SIG-M5 (cell line): ENCODE measurements around the gene PSTPIP1.
A peak's percentile ranks its signal among the peaks of the same experiment; 100 is the strongest.

Experiments
- DNase-seq: peaks from one replicate; lab custom pipeline; 2025; lab: John Stamatoyannopoulos, UW

Gene PSTPIP1

DNA sequence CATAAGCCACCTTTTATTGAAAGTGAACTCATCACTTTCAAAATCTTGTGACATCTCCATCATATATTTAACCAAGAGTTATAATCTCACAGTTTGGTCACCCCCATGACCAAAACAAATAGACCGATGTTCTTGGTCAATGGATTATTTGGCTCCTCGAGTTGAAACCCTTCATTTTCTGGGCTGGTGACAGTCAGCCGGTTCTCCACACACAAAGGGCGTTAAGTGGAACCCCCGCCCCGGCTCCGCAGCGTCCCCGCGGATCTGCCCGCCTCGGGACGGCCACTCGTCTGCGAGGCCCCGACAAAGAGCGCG, 75.2 kb downstream of the PSTPIP1 start:
- DNase-seq, result no peak

DNA sequence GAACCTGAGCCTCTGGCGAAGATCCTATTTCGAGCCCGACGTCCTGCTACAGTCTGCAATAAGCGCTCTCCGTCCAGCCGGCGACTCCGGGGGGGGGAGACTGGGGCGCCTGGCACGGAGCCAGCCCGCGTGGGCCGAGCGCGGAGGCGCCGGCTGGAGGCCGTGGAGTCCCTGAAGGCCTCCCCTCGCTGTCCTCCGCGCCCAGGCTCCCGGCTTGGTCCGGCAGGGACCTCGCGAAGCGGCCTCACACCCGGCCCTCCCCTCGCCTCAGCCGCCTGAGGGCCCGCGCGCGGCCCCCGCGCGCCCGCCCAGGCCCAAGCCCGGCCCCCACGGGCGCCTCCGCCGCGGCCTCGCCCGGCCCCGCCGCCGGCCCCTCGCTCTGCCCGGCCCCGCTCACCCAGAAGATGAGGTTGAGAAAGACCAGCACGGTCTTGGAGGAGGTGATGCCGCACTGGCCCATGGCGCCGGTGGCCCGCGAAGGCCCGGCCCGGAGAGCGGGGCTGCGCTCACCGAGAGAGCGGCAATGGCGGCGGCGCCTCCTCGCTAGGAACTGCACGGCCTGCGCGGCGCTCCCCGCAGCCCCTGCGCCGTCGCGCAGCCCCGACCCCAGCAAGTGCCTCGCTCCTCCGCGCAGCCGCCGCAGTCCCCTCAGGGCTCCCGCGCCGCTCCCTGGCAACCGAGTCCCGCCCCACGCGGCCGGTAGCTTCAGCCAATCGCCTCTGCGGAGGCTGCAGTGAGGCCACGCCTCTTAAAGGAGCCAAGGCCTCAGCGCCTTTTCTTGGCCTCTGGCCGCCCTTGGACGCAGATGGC, 75.8 kb downstream of the PSTPIP1 start, which contains the start of gene TSPAN3:
Gene TSPAN3, minus strand, starts transcription at position 615 of the 810 bp plus-strand sequence. Its CDS starts 155 bp downstream, at position 460.
- peak; percentile 18 for DNase-seq

DNA sequence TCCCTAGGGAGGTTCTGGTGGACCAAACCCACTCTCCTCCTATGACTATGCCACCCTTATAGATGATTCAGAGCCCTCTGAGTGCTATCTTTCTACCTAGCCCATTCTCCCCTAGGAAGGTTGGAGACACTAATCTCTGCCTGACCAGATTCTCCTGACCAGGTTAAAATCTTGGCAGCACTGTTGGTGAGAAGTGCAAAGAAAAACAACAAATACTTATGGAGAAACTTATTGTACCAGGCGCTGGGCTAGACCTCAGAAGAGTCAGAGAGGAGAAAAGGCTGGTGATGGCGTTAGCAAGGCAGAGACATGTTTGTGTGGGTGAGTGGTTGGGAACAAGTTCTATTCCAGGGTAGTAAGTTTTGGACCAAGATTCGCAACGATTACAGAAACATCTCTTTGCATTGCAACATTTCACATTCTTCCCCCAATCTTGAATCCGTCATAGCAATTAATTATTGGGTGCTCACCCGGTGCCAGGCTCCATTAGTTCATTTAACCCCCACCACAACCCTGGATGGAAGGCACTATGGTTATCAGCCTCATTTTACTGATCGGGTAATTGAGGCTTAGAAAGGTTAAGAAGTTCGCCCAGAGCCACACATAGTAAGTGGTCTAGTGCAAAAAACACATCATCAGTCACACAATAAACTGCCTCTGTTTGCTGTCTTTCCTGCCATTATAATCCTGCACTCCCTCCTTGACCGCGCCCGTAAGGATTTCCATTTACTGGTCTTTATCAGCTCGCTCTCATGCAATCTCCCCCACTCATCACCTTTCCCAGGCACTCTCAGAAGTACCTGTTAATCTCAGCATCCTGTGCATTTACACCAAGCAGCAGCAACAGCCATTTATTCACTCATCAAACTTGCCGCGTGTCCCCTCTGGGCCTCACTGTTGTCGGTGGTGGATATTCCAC, 76.6 kb downstream of the PSTPIP1 start:
- no peak for DNase-seq

DNA sequence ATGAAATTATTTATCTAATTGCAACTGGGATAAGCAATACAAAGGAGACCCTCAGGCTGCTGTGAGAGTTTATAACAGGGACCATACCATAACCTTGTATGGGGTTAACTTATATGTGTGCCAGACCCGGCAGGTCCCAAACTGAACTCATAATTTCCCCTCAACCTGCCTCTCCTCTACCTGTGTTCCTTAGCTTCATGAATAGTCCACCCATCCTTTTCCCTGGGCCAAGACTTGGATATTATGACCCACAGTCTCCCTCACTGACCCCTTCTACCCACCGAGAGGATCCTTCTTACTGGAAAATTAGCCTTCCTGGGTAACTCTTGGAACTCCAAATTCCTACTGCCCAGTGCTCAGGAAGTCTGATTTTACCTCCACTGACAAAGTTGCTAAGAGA, 79.4 kb downstream of the PSTPIP1 start:
- no peak for DNase-seq

DNA sequence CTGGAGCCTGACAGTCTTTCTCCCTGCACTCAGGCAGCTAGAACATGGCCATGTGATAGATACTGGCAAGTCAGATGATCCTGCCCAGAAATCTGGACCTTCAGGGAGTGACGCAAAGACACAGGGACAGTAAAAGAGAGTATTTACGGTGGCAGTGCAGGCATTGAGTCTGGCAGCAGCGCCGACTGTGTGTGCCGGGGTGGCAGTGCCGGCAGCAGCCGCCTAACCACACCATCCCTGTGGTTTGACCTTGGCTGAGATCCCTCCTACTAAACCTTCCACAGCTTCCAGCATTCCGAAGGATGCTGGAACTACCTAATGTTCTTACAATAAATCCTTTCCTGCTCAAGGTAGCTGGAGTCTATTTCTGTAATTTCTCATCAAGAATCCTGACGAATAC, 80.6 kb downstream of the PSTPIP1 start:
- no peak for DNase-seq

DNA sequence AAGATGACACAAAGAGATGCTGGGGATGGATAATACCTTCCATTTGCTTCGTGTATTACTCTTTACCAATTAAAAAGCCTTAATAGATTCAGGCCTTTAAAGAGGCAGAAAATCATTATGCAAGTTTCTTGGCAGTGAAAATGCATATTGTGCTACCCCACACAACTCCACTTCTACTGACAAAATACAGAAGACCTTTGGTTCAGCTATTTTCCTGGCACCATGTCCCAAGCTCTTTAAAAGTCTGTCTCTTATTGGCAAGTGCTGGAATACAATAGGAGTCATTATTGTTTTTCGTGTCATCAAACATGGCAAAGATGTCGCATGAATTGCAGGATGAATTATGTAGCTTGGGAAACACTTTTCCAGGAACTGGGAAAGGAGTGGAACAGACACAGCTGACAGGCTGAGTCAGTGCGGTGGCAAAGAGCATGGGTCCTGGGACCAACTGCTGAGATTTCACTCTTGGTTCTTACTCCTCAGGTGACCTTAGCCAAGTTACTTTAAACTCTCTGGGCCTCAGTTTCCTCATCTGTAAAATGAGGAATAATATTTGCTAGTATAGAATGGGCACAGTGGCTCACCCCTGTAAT, 81.5 kb downstream of the PSTPIP1 start:
- DNase-seq, result no peak

DNA sequence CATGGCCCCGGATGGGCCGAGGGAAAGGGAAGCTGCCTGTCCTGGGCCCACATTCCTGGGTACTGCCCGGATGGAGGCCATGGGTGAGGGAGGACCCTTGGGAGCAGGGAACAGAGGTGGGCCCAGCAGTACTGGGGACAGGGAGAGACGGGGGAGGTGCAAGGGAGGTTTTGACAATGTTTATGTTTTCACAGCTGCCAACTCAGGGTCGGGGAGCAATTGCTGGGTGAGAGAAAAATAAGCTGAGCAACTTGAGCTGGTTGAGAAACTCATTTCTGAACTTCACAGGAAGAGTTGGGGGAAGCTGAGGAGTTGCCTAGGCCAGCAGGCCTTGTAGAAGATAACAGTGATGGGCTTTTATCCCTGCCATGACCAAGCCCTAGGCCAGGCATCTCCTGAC, 87.0 kb downstream of the PSTPIP1 start:
- no peak for DNase-seq

DNA sequence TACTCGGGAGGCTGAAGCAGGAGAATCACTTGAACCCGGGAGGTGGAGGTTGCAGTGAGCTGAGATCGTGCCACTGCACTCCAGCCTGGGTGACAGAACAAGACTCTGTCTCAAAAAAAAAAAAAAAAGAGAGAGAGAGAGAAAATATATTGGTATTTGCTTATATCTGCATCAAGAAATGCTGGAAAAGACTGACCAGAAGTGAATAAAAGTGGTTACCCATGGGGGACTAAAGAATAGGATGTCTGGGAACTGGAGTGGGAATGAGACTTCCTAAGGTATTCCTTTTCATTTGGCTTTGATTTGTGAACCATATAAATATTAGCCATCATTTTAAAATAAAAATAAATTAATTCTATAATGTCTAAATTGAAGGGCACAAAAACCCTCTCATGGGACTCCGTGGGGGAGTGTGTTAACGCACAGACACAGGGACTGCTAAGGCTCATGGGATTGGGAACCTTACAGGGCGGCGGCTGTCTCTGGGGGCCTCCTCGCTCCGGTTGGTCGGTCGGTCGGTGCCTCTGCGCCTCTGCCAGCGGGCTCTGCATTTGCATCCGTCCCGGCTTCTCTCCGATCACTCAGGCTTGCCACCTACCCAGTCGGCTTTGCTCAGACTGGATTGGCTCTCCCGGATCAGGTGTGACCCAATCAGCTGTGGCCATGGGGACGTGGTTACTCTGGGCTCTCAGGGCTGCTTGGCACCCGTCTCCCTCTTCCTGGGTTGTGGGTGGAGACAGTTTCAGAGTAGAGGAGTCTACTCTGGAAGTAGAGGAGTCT, 88.6 kb downstream of the PSTPIP1 start:
- DNase-seq, result no peak

DNA sequence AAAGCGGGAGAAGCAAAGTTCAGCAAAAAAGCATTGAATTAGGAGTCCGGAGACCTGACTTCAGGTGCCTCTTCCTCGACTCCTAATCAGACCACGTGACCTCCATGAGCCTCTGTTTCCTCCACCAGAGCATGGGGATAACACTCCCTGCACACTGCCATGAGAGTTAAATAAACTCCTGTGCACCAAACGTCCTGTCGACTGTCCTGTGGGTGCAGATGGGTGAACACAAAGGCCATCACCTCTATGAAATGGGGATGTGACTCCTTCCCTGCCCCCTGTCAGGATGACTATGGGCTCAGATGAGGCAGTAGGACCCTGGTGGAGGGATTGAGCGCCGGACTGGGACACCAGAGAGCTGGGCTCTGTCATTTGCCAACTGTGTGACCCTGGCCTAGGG, 89.5 kb downstream of the PSTPIP1 start:
- DNase-seq, result no peak

DNA sequence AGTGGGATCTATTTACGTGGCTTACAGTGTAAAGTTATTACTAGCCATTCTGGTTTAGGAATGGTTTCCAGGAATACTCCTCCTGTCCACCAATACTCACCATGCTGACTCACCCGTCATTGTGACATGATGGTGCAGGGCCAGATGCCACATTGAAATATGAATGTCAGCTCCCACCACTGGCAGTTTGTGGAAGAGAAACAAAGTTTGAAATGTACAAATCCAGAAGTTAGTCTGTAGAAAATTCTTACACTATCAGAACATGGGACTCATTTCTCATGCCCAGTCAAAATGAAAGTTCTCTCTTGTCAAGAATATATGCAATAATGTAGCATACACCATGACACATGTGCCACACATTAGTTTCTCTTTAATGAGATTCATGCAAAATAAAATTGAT, 90.4 kb downstream of the PSTPIP1 start:
- DNase-seq, result no peak
